GM18507 (cell line): ENCODE results near the gene ZBTB2.
A peak's percentile ranks its signal among the peaks of the same experiment; 100 is the strongest.

Experiments used
- DNase-seq: peaks from one replicate; pipeline ENCODE4 v3.0.0; 2011; ENCODE audit warnings: low read depth; ENCODE audit not compliant: insufficient read length; ENCODE audit errors: extremely low spot score
- FAIRE-seq: peaks from 2 replicates; lab custom pipeline; 2011; peaks lifted over from hg19 to GRCh38; lab: Jason Lieb, UNC

Gene ZBTB2

DNA sequence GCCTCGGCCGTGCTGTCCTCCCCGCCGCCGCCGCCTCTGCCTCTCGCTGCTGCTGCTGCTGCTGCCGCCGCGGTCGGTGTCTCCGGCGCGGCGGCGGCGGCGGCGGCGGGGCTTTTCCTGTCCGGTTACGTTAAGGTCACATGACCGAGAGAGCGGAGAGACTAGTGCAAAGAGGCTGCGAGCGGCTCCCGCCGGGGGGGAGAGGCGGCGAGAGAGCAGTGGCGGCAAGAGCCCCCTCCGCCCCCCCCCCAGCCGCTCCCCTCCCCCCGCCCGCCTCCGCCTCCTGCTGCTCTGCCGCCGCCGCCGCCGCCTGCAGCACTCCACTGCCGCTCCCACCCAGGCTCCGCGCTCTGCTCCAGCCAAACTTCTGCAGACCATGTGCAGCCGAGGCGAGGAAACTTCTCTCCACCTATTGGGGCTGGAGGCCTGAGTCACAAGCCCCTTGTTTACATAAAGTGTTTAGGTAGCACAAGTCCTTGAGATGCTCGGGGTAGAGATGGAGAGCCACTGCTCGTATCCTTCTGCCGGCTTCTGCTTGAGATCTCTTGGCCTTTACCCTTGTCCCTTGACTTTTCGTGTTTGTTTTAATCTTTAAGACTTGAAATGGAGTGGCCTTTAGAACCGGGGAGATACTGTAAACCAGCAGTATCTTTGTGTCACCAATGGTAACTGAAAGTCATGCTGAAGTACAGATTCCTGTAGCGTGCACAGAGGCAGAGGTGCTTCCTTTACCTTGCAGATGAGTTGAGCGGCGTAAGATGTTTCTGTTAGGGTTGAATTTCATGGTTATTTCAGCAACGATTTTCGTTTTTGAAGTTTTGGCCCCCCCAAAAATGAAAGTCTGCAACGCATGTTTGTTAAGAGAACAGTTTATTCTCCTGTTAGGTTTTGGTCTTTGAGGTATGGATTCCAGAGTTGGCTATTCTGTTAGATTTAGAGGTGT lies at the start of gene ZBTB2:
TSS of gene ZBTB2 (minus strand) at position 89 of the 943 bp plus-strand sequence. CDS start 17,922 bp downstream, outside the sequence.
- no peak for DNase-seq
- FAIRE-seq, result peak; percentile 76

DNA sequence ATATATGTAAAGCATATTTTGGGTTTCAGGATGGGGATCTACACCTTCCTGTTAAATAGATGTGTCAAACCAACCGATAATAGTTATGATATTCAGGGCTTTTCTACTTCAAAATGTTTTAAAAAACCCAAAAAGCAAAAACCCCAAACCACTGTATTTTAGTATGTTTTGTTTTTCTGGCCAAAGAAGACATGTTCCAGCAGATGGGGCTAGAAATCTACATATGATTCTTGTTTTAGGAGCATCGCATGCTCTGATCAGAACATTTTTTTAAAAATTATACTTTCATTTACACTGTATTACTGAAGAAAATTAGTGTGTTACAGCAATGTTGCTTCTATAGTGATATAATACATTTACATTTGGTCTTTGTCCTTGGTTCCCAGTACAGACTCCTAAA lies 49.6 kb upstream of the ZBTB2 start:
- FAIRE-seq (no peak), DNase-seq (no peak)

- DNase-seq (no peak), FAIRE-seq (no peak)
Measured at GRCh38 chr6:151440498-151440897, 49.1 kb upstream of the ZBTB2 start.

GRCh38 chr6:151437401-151437800 lies 46.0 kb upstream of the ZBTB2 start:
- DNase-seq, result no peak
- no peak for FAIRE-seq

DNA sequence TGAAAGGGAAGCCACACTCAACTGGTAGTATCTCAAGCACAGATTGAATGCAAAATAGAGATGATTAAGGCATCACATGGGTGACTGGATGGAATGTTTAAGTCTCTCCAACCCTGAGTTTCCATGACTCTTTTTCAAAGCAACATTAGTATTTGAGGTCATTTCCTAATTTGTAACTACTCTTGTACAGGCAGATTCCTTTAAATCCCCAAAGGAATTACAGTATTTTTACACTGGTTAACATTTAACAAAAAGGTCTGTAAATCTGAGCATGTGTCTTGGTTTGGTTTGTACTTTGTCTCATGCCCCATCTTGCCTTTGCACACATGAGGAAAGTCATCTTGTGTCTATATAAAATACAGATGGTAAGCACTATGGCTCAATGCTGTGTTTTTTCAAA lies 45.4 kb upstream of the ZBTB2 start:
- no peak for FAIRE-seq

GRCh38 chr6:151436300-151436699 lies 44.9 kb upstream of the ZBTB2 start:
- no peak for FAIRE-seq
- no peak for DNase-seq

More for the DNA sequence above, 45.4 kb upstream of the ZBTB2 start:
- DNase-seq, result no peak

DNA sequence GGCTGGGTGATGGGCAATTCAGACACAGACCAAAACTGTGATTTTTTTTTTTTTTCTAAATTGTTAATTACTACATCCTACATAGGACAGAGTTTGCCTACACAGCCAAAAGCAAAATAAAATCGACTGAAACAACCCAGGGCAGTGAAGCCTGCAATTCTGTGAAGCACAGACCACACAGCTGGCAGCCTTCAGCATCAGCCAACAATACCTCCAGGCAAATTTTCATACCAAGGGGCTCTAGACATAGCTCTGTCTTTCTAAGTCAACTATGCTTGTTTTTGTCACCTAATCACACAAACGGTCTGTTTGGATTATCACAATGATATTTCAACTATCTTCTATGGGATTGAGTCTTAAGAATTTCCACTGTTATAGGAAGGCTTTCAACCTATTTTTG lies 43.0 kb upstream of the ZBTB2 start:
- no peak for DNase-seq
- FAIRE-seq, result no peak

DNA sequence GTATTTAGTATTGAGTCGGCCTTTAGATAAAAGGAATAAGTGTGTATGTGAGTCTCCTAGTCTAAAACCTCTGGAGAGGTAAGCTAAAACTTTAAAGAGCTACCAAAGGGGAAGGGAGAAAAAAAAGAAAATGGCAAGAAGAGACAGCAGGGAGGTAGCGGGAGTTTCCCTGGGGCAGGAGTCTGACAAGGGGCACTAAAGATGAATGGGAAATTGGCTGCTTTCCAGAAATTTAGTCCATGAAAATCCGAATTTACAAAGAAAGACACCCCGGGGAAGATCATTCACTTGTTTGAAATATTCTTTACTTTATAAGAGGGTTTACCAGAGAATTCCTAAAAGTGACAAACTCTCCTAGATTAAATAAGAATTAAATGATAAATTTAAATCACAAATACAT lies 41.3 kb upstream of the ZBTB2 start:
- no peak for DNase-seq
- no peak for FAIRE-seq

- no peak for DNase-seq
- FAIRE-seq, result no peak
Measured at GRCh38 chr6:151431337-151431736, 40.0 kb upstream of the ZBTB2 start.

DNA sequence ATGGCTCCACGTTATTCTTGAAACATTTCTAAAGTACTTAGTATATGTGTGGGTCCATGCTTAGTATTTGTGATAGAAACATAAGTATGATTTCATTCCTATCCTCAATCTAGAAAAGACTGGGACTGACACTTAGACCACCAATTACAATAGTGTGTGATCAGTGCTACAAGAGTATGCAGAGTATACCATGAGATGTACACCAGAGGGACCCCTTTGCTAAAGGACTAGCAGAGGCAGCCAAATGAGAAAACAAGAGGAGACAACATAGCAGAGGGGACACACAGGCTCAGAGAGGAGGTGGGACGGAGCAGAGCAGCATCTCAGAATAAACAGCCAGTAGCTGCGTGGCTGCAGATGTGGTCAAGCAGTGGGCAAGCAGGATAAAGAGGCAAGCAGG lies 39.5 kb upstream of the ZBTB2 start:
- FAIRE-seq, result no peak
- no peak for DNase-seq

- DNase-seq, result no peak
- FAIRE-seq, result no peak
Measured at GRCh38 chr6:151428093-151428735, 36.9 kb upstream of the ZBTB2 start.

- no peak for DNase-seq
- FAIRE-seq, result no peak
Measured at GRCh38 chr6:151425561-151425960, 34.2 kb upstream of the ZBTB2 start.

DNA sequence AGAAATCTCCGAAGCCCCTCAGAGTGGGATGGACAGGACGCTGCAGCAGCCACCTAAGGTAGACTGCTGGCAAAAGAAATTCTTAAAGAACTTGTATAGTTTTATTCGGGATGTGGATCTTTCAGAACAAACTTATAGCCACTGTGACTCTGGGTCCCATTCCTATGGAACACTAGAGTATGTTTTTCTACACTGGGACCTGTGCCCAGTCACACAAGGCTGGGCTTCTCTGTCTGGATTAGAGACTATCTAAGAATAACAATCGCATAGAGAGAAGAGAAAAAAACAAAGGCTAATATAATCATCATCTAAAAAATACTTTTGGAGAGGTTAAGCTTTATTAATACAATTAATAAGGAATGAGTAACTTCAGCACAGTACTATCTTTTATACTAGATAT lies 31.6 kb upstream of the ZBTB2 start:
- DNase-seq (no peak), FAIRE-seq (no peak)

GRCh38 chr6:151417477-151417876 lies 26.1 kb upstream of the ZBTB2 start:
- DNase-seq (no peak), FAIRE-seq (no peak)

DNA sequence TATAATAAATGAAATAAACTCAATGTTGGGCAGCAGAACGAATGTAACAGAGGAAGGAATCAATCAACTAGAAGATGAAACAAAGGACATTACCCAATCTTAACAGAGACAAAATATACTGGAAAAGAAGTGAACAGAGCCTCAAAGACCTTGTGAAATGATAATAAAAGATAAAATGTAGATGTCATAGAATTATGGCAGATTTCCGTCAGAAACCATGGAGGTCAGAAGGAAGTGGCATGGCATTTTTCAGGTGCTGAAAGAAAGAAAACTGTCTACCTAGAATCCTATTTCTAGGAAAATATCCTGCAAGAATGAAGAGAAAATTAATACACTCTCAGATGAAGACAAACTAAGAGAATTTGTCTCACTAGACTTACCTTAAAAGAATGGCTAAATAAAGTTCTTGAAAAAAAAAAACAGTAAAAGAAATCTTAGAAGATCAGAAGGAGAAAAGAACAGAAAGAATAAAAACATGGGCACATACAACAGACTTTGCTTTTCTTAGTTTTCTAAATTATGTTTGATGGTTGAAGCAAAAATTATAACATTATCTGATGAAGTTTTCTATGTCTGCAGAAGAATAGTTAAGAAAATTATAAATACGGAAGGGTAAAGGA lies 23.4 kb upstream of the ZBTB2 start:
- FAIRE-seq (no peak), DNase-seq (no peak)

GRCh38 chr6:151413372-151414145 lies 22.2 kb upstream of the ZBTB2 start:
- FAIRE-seq (no peak), DNase-seq (no peak)

- no peak for DNase-seq
- FAIRE-seq, result no peak
Measured at GRCh38 chr6:151412909-151413308, 21.6 kb upstream of the ZBTB2 start.

- FAIRE-seq (no peak), DNase-seq (no peak)
Measured at GRCh38 chr6:151409679-151410078, 18.3 kb upstream of the ZBTB2 start.

GRCh38 chr6:151409260-151409659 lies 17.9 kb upstream of the ZBTB2 start:
- DNase-seq (no peak), FAIRE-seq (no peak)

GRCh38 chr6:151408858-151409257 lies 17.5 kb upstream of the ZBTB2 start:
- no peak for FAIRE-seq

More at GRCh38 chr6:151408858-151409257, 17.5 kb upstream of the ZBTB2 start:
- no peak for DNase-seq
